GM23338 (cell line): ENCODE results near the gene SCN4B. TPM values are rescaled to one million over a fixed set of nuclear protein-coding genes. Genes with fewer than 3 reads are reported as not detected.

ENCODE experiments used
- ATAC-seq: fragments of 200-7000 bp; cut with Tn5 transposase; 3 replicates; pipeline ENCODE4 v1.9.1; 2020
- DNase-seq: peaks from one replicate; pipeline ENCODE4 v3.0.0-alpha.2; 2015; ENCODE audit warnings: low spot score
- H2AFZ ChIP-seq: fragments of 200-600 bp; sonication (generic); 2 replicates; pipeline ENCODE4 v1.8.0; 2016; ENCODE audit warnings: antibody characterized with exemption, mild to moderate bottlenecking, moderate library complexity
- H3F3A ChIP-seq: fragments of 200-600 bp; sonication (generic); replicated peaks from 2 replicates; pipeline ENCODE4 v1.8.0; 2017; ENCODE audit warnings: antibody characterized with exemption, mixed run types, low read depth
- H3K27ac ChIP-seq: fragments of 200-600 bp; sonication (generic); 2 replicates; pipeline ENCODE4 v1.6.1; 2016; ENCODE audit warnings: low read depth
- H3K27me3 ChIP-seq: fragments of 200-600 bp; sonication (generic); 2 replicates; pipeline ENCODE4 v1.8.0; 2016; ENCODE audit warnings: mild to moderate bottlenecking, mixed run types, moderate library complexity; ENCODE audit not compliant: insufficient read depth
- H3K36me3 ChIP-seq: fragments of 200-600 bp; sonication (generic); 2 replicates; pipeline ENCODE4 v1.8.0; 2016; ENCODE audit warnings: mild to moderate bottlenecking; ENCODE audit not compliant: insufficient read depth
- H3K4me1 ChIP-seq: fragments of 200-600 bp; sonication (generic); 2 replicates; pipeline ENCODE4 v1.8.0; 2016; ENCODE audit warnings: mild to moderate bottlenecking, moderate library complexity; ENCODE audit not compliant: insufficient read depth
- H3K4me2 ChIP-seq: fragments of 200-600 bp; sonication (generic); 2 replicates; pipeline ENCODE4 v1.7.1; 2017; ENCODE audit warnings: mixed run types
- H3K4me3 ChIP-seq: fragments of 200-600 bp; sonication (generic); 2 replicates; pipeline ENCODE4 v1.6.1; 2016; ENCODE audit warnings: mixed run types
- H3K79me2 ChIP-seq: fragments of 200-600 bp; sonication (generic); replicated peaks from 2 replicates; pipeline ENCODE4 v1.8.0; 2017; ENCODE audit warnings: mild to moderate bottlenecking; ENCODE audit not compliant: insufficient read depth
- H3K9me2 ChIP-seq: fragments of 200-600 bp; sonication (generic); 2 replicates; pipeline ENCODE4 v1.8.0; 2017; ENCODE audit not compliant: insufficient read depth
- H4K20me1 ChIP-seq: fragments of 200-600 bp; sonication (generic); replicated peaks from 2 replicates; pipeline ENCODE4 v1.8.0; 2017; ENCODE audit warnings: mild to moderate bottlenecking; ENCODE audit not compliant: insufficient read depth
- H3K27ac Mint-ChIP-seq: 2 replicates; pipeline ENCODE4 v1.8.0; 2020; ENCODE audit warnings: inconsistent platforms, mild to moderate bottlenecking, moderate library complexity, mixed read lengths
- H3K27me3 Mint-ChIP-seq: 3 replicates; pipeline ENCODE4 v1.8.0; 2022; ENCODE audit warnings: low read depth, mild to moderate bottlenecking, moderate library complexity, mixed read lengths, inconsistent platforms; ENCODE audit not compliant: insufficient read depth, poor library complexity
- H3K36me3 Mint-ChIP-seq: 3 replicates; pipeline ENCODE4 v1.8.0; 2021; ENCODE audit warnings: low read depth, mild to moderate bottlenecking, inconsistent platforms, moderate library complexity, mixed read lengths
- H3K4me1 Mint-ChIP-seq: 3 replicates; pipeline ENCODE4 v1.8.0; 2020; ENCODE audit warnings: mild to moderate bottlenecking, inconsistent platforms, mixed read lengths
- H3K4me3 Mint-ChIP-seq: 3 replicates; pipeline ENCODE4 v1.8.0; 2021; ENCODE audit warnings: moderate library complexity, mild to moderate bottlenecking, inconsistent platforms, mixed read lengths
- H3K9me3 Mint-ChIP-seq: 3 replicates; pipeline ENCODE4 v1.8.0; 2020; ENCODE audit warnings: moderate library complexity, mild to moderate bottlenecking, inconsistent platforms, mixed read lengths
- CREB1 ChIP-seq: fragments of 250-450 bp; sonication (Bioruptor Pico); IDR thresholded peaks from 2 replicates; pipeline ENCODE4 v1.5.0; 2020; ENCODE audit warnings: low read depth, mild to moderate bottlenecking, moderate library complexity
- EZH2 ChIP-seq: fragments of 200-600 bp; sonication (generic); IDR thresholded peaks from one replicate; pipeline ENCODE4 v1.8.0; 2017; ENCODE audit warnings: antibody characterized with exemption, mild to moderate bottlenecking, low read depth; ENCODE audit not compliant: unreplicated experiment
- EZH2phosphoT487 ChIP-seq: fragments of 200-600 bp; sonication (generic); IDR thresholded peaks from one replicate; pipeline ENCODE4 v1.8.1; 2018; ENCODE audit warnings: antibody characterized with exemption; ENCODE audit not compliant: unreplicated experiment
- JUNB ChIP-seq: IDR thresholded peaks from one replicate; pipeline ENCODE4 v1.6.1; 2016; ENCODE audit warnings: antibody characterized with exemption; ENCODE audit not compliant: unreplicated experiment
- NANOG ChIP-seq: IDR thresholded peaks from 2 replicates; pipeline ENCODE4 v1.6.1; 2016; ENCODE audit warnings: antibody characterized with exemption, borderline replicate concordance
- REST ChIP-seq: IDR thresholded peaks from one replicate; pipeline ENCODE4 v1.6.1; 2018; ENCODE audit warnings: antibody characterized with exemption; ENCODE audit not compliant: unreplicated experiment
- STAT1 ChIP-seq: IDR thresholded peaks from one replicate; pipeline ENCODE4 v1.6.1; 2016; ENCODE audit warnings: antibody characterized with exemption; ENCODE audit not compliant: unreplicated experiment
- ZNF331 ChIP-seq: fragments of 250-450 bp; sonication (Bioruptor Pico); IDR thresholded peaks from 2 replicates; pipeline ENCODE4 v1.5.0; 2020; ENCODE audit warnings: low read depth, mild to moderate bottlenecking, moderate library complexity
- polyA plus RNA-seq: library from polyadenylated mRNA; unstranded; fragments of >200 nt; fragmentation: Nextera tagmentation; extraction: Ambion mirVana; gene quantifications from 2 replicates; pipeline ENCODE4 v1.2.1, GENCODE V29; 2016
- total RNA-seq: library from RNA; depleted of rRNA; stranded (reverse); fragments of >200 nt; shearing (Covaris generic); gene quantifications from 2 replicates; pipeline ENCODE4 v1.2.3, GENCODE V29; 2014

Gene SCN4B
- total and polyA plus RNA-seq, 2 experiments from 2014 or later, result 0.45 to 3.0 TPM

- H3K4me1 Mint-ChIP-seq, result peaks cover 45% of the 10 kb centered on the region
- Histone ChIP-seq H3K36me3 (no peaks in the 10 kb centered on the region), H3K9me2 (no peaks in the 10 kb centered on the region), H2AFZ (peak overlapping the region; percentile 86), H3F3A (0 out of 2 replicates have a peak, but pooled peaks cover 3% of the 10 kb centered on the region), H3K27me3 (peaks cover 80% of the 10 kb centered on the region), H3K4me3 (peak overlapping the region; percentile 94), H3K4me1 (peaks cover 48% of the 10 kb centered on the region), H3K27ac (no peak overlapping the region), H4K20me1 (no peaks in the 10 kb centered on the region), H3K4me2 (peak overlapping the region; percentile 98), H3K79me2 (no peaks in the 10 kb centered on the region)
- H3K36me3 Mint-ChIP-seq, result no peaks in the 10 kb centered on the region
- no peaks in the 10 kb centered on the region for H3K9me3 Mint-ChIP-seq
- ATAC-seq (no peak), DNase-seq (no peak)
- TF ChIP-seq JUNB (no peak), ZNF331 (CRISPR knock-in tag) (no peak), EZH2phosphoT487 (no peak), STAT1 (no peak), CREB1 (no peak), NANOG (no peak)
- H3K4me3 Mint-ChIP-seq, result peak overlapping the region; percentile 63
- H3K27me3 Mint-ChIP-seq, result peaks cover 56% of the 10 kb centered on the region
- no peak overlapping the region for H3K27ac Mint-ChIP-seq
Measured at GRCh38 chr11:118157186-118157895, 4.7 kb upstream of the SCN4B start.

GRCh38 chr11:118156531-118157185 is 4.0 kb upstream of the SCN4B start:
- Mint-ChIP-seq H3K27ac (no peak overlapping the region), H3K27me3 (peaks cover 61% of the 10 kb centered on the region), H3K9me3 (no peaks in the 10 kb centered on the region), H3K4me3 (peak overlapping the region; percentile 63), H3K36me3 (no peaks in the 10 kb centered on the region), H3K4me1 (peaks cover 46% of the 10 kb centered on the region)
- peak overlapping the region; percentile 86 for H2AFZ ChIP-seq
- H3K4me3 ChIP-seq, result peak overlapping the region; percentile 94
- H3K4me1 ChIP-seq, result peaks cover 51% of the 10 kb centered on the region
- peak overlapping the region; percentile 98 for H3K4me2 ChIP-seq
- peak; percentile 28 for TF ChIP-seq EZH2
- TF ChIP-seq REST, result no peak
- DNase-seq, result peak; percentile 74
- 0 out of 2 replicates have a peak, but pooled peaks cover 3% of the 10 kb centered on the region for H3F3A ChIP-seq
- H3K27ac ChIP-seq, result no peak overlapping the region
- no peaks in the 10 kb centered on the region for H3K79me2 ChIP-seq
- peak; percentile 27 for ATAC-seq
- no peaks in the 10 kb centered on the region for H3K36me3 ChIP-seq
- H3K27me3 ChIP-seq, result peaks cover 81% of the 10 kb centered on the region
- H3K9me2 ChIP-seq, result no peaks in the 10 kb centered on the region
- no peaks in the 10 kb centered on the region for H4K20me1 ChIP-seq
